Epithelial cell of alveolus of lung (primary cell): ENCODE measurements around the gene ESRP2. TPM values are rescaled to one million over a fixed set of nuclear protein-coding genes. Genes with fewer than 3 reads are reported as not detected.

Source experiments
- total RNA-seq: library from RNA; depleted of rRNA; stranded (reverse); fragments of >200 nt; gene quantifications from 2 replicates; pipeline ENCODE4 v1.2.1, GENCODE V29; 2015

ESRP2 gene
- 0.52 TPM in 1 of 2 replicates, not detected in the other for total RNA-seq

GRCh38 chr16:68235887-68236136 is at the start of gene ESRP2:
Gene ESRP2 (minus strand): TSS chr16:68236127. CDS start chr16:68236045, 82 bp downstream.

GRCh38 chr16:68264128-68265077 is 28.5 kb upstream of the ESRP2 start, which contains the start of gene SLC7A6:
Gene SLC7A6 (plus strand): TSS chr16:68264526. CDS start chr16:68274727, 10,201 bp downstream.

GRCh38 chr16:68244903-68245853 is 9.3 kb upstream of the ESRP2 start, which contains the start of gene PLA2G15:
Gene PLA2G15 (plus strand): TSS chr16:68245373. CDS start chr16:68245427, 54 bp downstream.

Other genes starting within 250 kb of the ESRP2 start
- gene DPEP2, start 236.6 kb downstream of the ESRP2 start, total RNA-seq: not detected in 2 replicates
- not detected in 2 replicates for gene DPEP2NB, start 220.2 kb downstream of the ESRP2 start, total RNA-seq
- gene DDX28, start 212.9 kb downstream of the ESRP2 start, total RNA-seq: 9.1 and 9.9 TPM in 2 replicates
- gene DUS2, start 212.8 kb downstream of the ESRP2 start, total RNA-seq: 13.7 and 16.3 TPM in 2 replicates
- gene NFATC3, start 150.8 kb downstream of the ESRP2 start, total RNA-seq: 15.5 and 26.1 TPM in 2 replicates
- 14.5 and 21.7 TPM in 2 replicates for gene PLA2G15, start 9.2 kb upstream of the ESRP2 start, total RNA-seq
- gene SLC7A6, start 28.4 kb upstream of the ESRP2 start, total RNA-seq: 20.8 and 25.3 TPM in 2 replicates
- 9.2 and 12.8 TPM in 2 replicates for gene SLC7A6OS, start 74.8 kb upstream of the ESRP2 start, total RNA-seq
- 28.8 and 36.7 TPM in 2 replicates for gene PRMT7, start 74.9 kb upstream of the ESRP2 start, total RNA-seq
- gene SMPD3, start 212.4 kb upstream of the ESRP2 start, total RNA-seq: 0.16 TPM in 1 of 2 replicates, not detected in the other